GM18909 (cell line): ENCODE results near the gene NENF.
"Not testable (repeated sequence)": the region's sequence is repeated elsewhere in the genome, so short reads cannot be mapped to it uniquely, and the experiment has no call there.

Experiments used
- ATAC-seq: cut with Tn5 transposase; IDR thresholded peaks from one replicate; pipeline ENCODE4 v1.9.1; 2021; ENCODE audit warnings: mild to moderate bottlenecking; ENCODE audit not compliant: unreplicated experiment, poor library complexity

The NENF gene

GRCh38 chr1:212432661-212433576 lies at the start of gene NENF:
TSS of gene NENF (plus strand) at chr1:212432920. CDS start at chr1:212432944, 24 bp downstream.
- peak; percentile 98 for ATAC-seq

GRCh38 chr1:212386029-212386428 lies 46.7 kb upstream of the NENF start:
- no peak for ATAC-seq

- ATAC-seq = no peak
Measured at GRCh38 chr1:212388985-212389716, 43.6 kb upstream of the NENF start.

GRCh38 chr1:212395678-212396437 lies 36.9 kb upstream of the NENF start:
- ATAC-seq = not testable (repeated sequence)

- no peak for ATAC-seq
Measured at GRCh38 chr1:212396638-212397037, 36.1 kb upstream of the NENF start.

GRCh38 chr1:212397171-212397570 lies 35.5 kb upstream of the NENF start:
- ATAC-seq = no peak

GRCh38 chr1:212401042-212401441 lies 31.7 kb upstream of the NENF start:
- ATAC-seq = no peak

- ATAC-seq = no peak
Measured at GRCh38 chr1:212401838-212402582, 30.7 kb upstream of the NENF start.

GRCh38 chr1:212402666-212403321 lies 29.9 kb upstream of the NENF start:
- no peak for ATAC-seq

- no peak for ATAC-seq
Measured at GRCh38 chr1:212410231-212410820, 22.4 kb upstream of the NENF start.

- no peak for ATAC-seq
Measured at GRCh38 chr1:212412374-212412773, 20.3 kb upstream of the NENF start.

GRCh38 chr1:212413902-212414327 lies 18.8 kb upstream of the NENF start:
- ATAC-seq = peak; percentile 14

- ATAC-seq = peak; percentile 97
Measured at GRCh38 chr1:212414328-212415106, 18.2 kb upstream of the NENF start, which contains the start of gene PACC1. TSS of gene PACC1 (minus strand) at chr1:212414886. CDS start at chr1:212414757, 129 bp downstream.

GRCh38 chr1:212415107-212415841 lies 17.4 kb upstream of the NENF start:
- no peak for ATAC-seq

GRCh38 chr1:212421165-212421564 lies 11.6 kb upstream of the NENF start:
- ATAC-seq = no peak

GRCh38 chr1:212423879-212424278 lies 8.8 kb upstream of the NENF start:
- no peak for ATAC-seq

- ATAC-seq = no peak
Measured at GRCh38 chr1:212428496-212428895, 4.2 kb upstream of the NENF start.
